Endothelial cell of umbilical vein (primary cell): ENCODE measurements around the gene MBTPS2. TPM values are rescaled to one million over a fixed set of nuclear protein-coding genes. Genes with fewer than 3 reads are reported as not detected.

Source experiments
- BruUV-seq: library from RNA; stranded (reverse); fragments of 400-500 nt; replicated peaks from 2 replicates; lab custom pipeline; 2021; lab: Mats Ljungman, UMichigan
- CTCF ChIA-PET: fragments of 300-600, 350-600 bp; sonication (Branson Sonifier 250); formaldehyde crosslinking; loops from one replicate; lab custom pipeline; 2021; ENCODE audit warnings: antibody characterized with exemption, inconsistent platforms; lab: Charles Lee
- POLR2A ChIA-PET: fragments of 300-600, 350-600 bp; sonication (Branson Sonifier 250); formaldehyde crosslinking; loops from one replicate; lab custom pipeline; 2021; ENCODE audit warnings: antibody characterized with exemption, inconsistent platforms; lab: Charles Lee
- DNase-seq: peaks from one replicate; pipeline ENCODE4 v3.0.0-alpha.2; 2011; ENCODE audit warnings: low read depth, low spot score
- FAIRE-seq: peaks from 2 replicates; lab custom pipeline; 2011; peaks lifted over from hg19 to GRCh38; lab: Jason Lieb, UNC
- H2AFZ ChIP-seq: 2 replicates; pipeline ENCODE4 v1.6.0; 2012; ENCODE audit warnings: low read depth, low read length, control low read depth, inconsistent platforms
- H3K27ac ChIP-seq: 2 replicates; pipeline ENCODE4 v1.5.1; 2011; ENCODE audit warnings: low read depth, mild to moderate bottlenecking, control low read depth, low read length, moderate library complexity; ENCODE audit not compliant: insufficient read depth
- H3K27me3 ChIP-seq, 2 experiments: 2 replicates each; pipeline versions ENCODE4 v1.6.0 to v1.6.1; 2011; ENCODE audit warnings: low read length in 2 of 2, mixed read lengths in 1 of 2; ENCODE audit not compliant: control insufficient read depth in 2 of 2, insufficient read depth in 2 of 2
- H3K36me3 ChIP-seq, 2 experiments: 2 replicates in 1 of 2; 3 replicates in 1 of 2; pipeline ENCODE4 v1.5.1; 2011; ENCODE audit warnings: low read length in 2 of 2, mild to moderate bottlenecking in 1 of 2, moderate library complexity in 1 of 2; ENCODE audit not compliant: control insufficient read depth in 2 of 2, insufficient read depth in 2 of 2; ENCODE audit errors: extremely low read depth in 1 of 2
- H3K4me1 ChIP-seq: 3 replicates; pipeline ENCODE4 v1.5.1; 2011; ENCODE audit warnings: mild to moderate bottlenecking, low read length; ENCODE audit not compliant: control insufficient read depth, insufficient read depth; ENCODE audit errors: extremely low read depth
- H3K4me2 ChIP-seq: 2 replicates; pipeline ENCODE4 v1.6.1; 2011; ENCODE audit warnings: low read length, control low read depth, mixed read lengths; ENCODE audit not compliant: insufficient read depth
- H3K4me3 ChIP-seq, 3 experiments: fragments of 200-600 bp in 1 of 3; sonication (generic), shearing (Covaris generic) in 1 of 3; replicated peaks in 1 of 3; 2 replicates each; pipeline ENCODE4 v1.5.1; 2011 to 2016; ENCODE audit warnings: control low read depth in 3 of 3, low read length in 3 of 3, mild to moderate bottlenecking in 2 of 3, inconsistent platforms in 1 of 3, low read depth in 1 of 3, moderate library complexity in 1 of 3; ENCODE audit not compliant: insufficient read depth in 1 of 3
- H3K79me2 ChIP-seq: 2 replicates; pipeline ENCODE4 v1.6.0; 2012; ENCODE audit warnings: low read length, inconsistent platforms; ENCODE audit not compliant: control insufficient read depth, insufficient read depth
- H3K9ac ChIP-seq: replicated peaks from 2 replicates; pipeline ENCODE3; 2011; ENCODE audit warnings: low read length, control low read depth; ENCODE audit not compliant: insufficient read depth; ENCODE audit errors: extremely low read depth
- H3K9me1 ChIP-seq: replicated peaks from 3 replicates; pipeline ENCODE4 v1.6.0; 2011; ENCODE audit warnings: mild to moderate bottlenecking, low read length; ENCODE audit not compliant: control insufficient read depth, insufficient read depth; ENCODE audit errors: extremely low read depth
- H3K9me3 ChIP-seq: replicated peaks from 2 replicates; pipeline ENCODE4 v1.5.1; 2012; ENCODE audit warnings: low read length, inconsistent platforms; ENCODE audit not compliant: control insufficient read depth, insufficient read depth
- H4K20me1 ChIP-seq: replicated peaks from 2 replicates; pipeline ENCODE3; 2011; ENCODE audit warnings: mild to moderate bottlenecking, low read length; ENCODE audit not compliant: control insufficient read depth, insufficient read depth; ENCODE audit errors: extremely low read depth
- EZH2 ChIP-seq: IDR thresholded peaks from 2 replicates; pipeline ENCODE4 v1.6.1; 2012; ENCODE audit warnings: borderline replicate concordance, low read depth, mild to moderate bottlenecking, moderate library complexity, low read length, inconsistent platforms; ENCODE audit not compliant: severe bottlenecking
- FOS ChIP-seq: IDR thresholded peaks from 2 replicates; pipeline ENCODE4 v1.6.1; 2011; ENCODE audit warnings: mild to moderate bottlenecking, low read length, moderate library complexity, borderline replicate concordance; ENCODE audit not compliant: insufficient read depth
- GATA2 ChIP-seq: IDR thresholded peaks from 2 replicates; pipeline ENCODE4 v1.7.0; 2011; ENCODE audit warnings: low read depth, mild to moderate bottlenecking, moderate library complexity, mixed read lengths, low read length; ENCODE audit not compliant: insufficient read length, insufficient read depth
- JUN ChIP-seq: IDR thresholded peaks from 2 replicates; pipeline ENCODE4 v1.6.1; 2011; ENCODE audit warnings: borderline replicate concordance, low read depth; ENCODE audit not compliant: insufficient read length, insufficient read depth
- MYC ChIP-seq: IDR thresholded peaks from one replicate; pipeline ENCODE4 v1.6.1; 2011; ENCODE audit warnings: mild to moderate bottlenecking, low read depth, low read length
- POLR2A ChIP-seq: IDR thresholded peaks from 2 replicates; pipeline ENCODE4 v1.6.1; 2012; ENCODE audit warnings: low read depth, mild to moderate bottlenecking, control low read depth, low read length
- POLR2AphosphoS5 ChIP-seq: IDR thresholded peaks from 2 replicates; pipeline ENCODE4 v1.6.1; 2012; ENCODE audit warnings: low read depth, mild to moderate bottlenecking, control low read depth, low read length, moderate library complexity; ENCODE audit not compliant: insufficient read depth
- dilution Hi-C: fragments of 300-500 bp; cut with MboI; formaldehyde crosslinking; loops from one replicate; pipeline ENCODE4 v1.15.0; 2019; ENCODE audit warnings: low sequenced_read_pairs; ENCODE audit not compliant: extremely low pct_ligation_motif_present
- intact Hi-C: fragments of 100-400 bp; cut with micrococcal nuclease; formaldehyde crosslinking; loops from one replicate; pipeline ENCODE4 v1.10.0; 2022
- polyA plus RNA-seq, 4 experiments: library from polyadenylated mRNA; depleted of rRNA in 3 of 4; stranded (reverse) in 3 of 4; unstranded in 1 of 4; fragments of >200 nt; gene quantifications; 2 replicates each; pipeline versions ENCODE4 v1.2.1 to v1.2.3, GENCODE V29; 2011 to 2012; ENCODE audit warnings: missing spikeins in 1 of 4
- total RNA-seq: library from RNA; stranded (reverse); gene quantifications from 2 replicates; pipeline ENCODE4 v1.2.3, GENCODE V29; 2021
- TF ChIP-seq, protein P1 (sequence below): IDR thresholded peaks from 2 replicates; pipeline ENCODE4 v1.6.1; 2011; ENCODE audit not compliant: insufficient read depth, insufficient read length
- TF ChIP-seq, protein P2 (sequence below), 2 donors: IDR thresholded peaks; 1 replicate in 1 of 2; 2 replicates in 1 of 2; pipeline ENCODE4 v1.5.1; 2011; ENCODE audit warnings: low read length in 2 of 2, mild to moderate bottlenecking in 2 of 2, moderate library complexity in 2 of 2, control low read depth in 1 of 2, inconsistent platforms in 1 of 2, low read depth in 1 of 2; ENCODE audit not compliant: insufficient read depth in 1 of 2; ENCODE audit errors: extremely low read depth in 1 of 2

MBTPS2 gene
- total and polyA plus RNA-seq, 2 donors (not counting 3 experiments of a cell fraction or from before 2014, with no cell fraction given) = 11.4 to 16.4 TPM

DNA sequence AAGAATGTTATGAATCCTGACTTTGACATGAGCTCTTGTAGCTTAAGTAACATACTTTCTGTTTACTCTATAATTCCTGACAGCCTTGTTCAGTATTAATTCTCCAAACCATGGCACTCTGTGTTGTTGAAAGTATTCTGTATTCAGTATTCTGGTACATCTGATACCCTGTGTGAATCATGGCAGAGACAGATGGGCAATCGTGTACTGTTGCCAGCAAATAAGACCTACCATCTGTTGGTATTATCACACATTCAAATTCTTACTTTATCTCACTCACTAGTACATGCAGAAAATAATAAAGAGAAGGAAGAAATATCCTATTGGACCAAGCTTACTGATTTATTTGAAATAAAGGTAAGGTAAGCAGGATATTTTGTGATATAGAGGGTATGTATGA, 7.9 kb downstream of the MBTPS2 start:
- no peak overlapping the region for H3K4me2 ChIP-seq
- no peaks in the 10 kb centered on the region for H3K79me2 ChIP-seq
- H3K27me3 ChIP-seq = no peaks in the 10 kb centered on the region
- no peaks in the 10 kb centered on the region for H3K9me1 ChIP-seq
- dilution Hi-C loops = no loop called here
- H3K27ac ChIP-seq = no peak overlapping the region
- ChIA-PET POLR2A (no interaction called here), CTCF (no interaction called here)
- intact Hi-C loops = no loop called here
- FAIRE-seq (no peak), DNase-seq (no peak)
- H4K20me1 ChIP-seq = no peaks in the 10 kb centered on the region
- H3K4me1 ChIP-seq = no peaks in the 10 kb centered on the region
- BruUV-seq = no TSS peak
- TF ChIP-seq GATA2 = no peak
- no peak for TF ChIP-seq JUN
- TF ChIP-seq POLR2A = no peak
- TF ChIP-seq MYC = no peak
- TF ChIP-seq EZH2 = no peak
- TF ChIP-seq, protein P1, sequence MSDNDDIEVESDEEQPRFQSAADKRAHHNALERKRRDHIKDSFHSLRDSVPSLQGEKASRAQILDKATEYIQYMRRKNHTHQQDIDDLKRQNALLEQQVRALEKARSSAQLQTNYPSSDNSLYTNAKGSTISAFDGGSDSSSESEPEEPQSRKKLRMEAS = no peak
- no peak for TF ChIP-seq POLR2AphosphoS5
- no peak overlapping the region for H3K4me3 ChIP-seq
- peaks cover 2% of the 10 kb centered on the region in 2 experiments for H3K36me3 ChIP-seq
- no peaks in the 10 kb centered on the region for H3K9me3 ChIP-seq
- H3K9ac ChIP-seq = no peak overlapping the region
- H2AFZ ChIP-seq = no peak overlapping the region

DNA sequence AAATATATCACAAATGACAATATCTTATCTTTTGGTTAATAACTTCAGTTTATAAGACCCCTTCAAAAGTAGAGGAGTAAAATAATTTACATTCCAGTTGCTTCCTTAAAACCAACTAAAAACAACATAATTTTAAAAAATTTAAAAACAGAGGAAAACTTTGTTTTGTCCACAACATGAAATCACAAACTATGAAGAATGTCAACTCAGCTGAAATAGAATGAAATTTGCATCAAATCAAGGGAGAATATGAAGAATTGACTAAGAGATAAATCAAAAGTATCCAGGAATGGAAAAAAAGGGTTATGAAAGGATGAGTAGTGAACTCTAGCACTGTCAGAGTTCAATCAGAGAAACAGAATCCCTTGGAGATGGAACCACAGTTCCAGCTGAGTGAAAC, 14.2 kb downstream of the MBTPS2 start:
- BruUV-seq = no TSS peak
- H2AFZ ChIP-seq = no peak overlapping the region
- no peaks in the 10 kb centered on the region for H3K9me3 ChIP-seq
- no peaks in the 10 kb centered on the region for H4K20me1 ChIP-seq
- TF ChIP-seq, protein P1 = no peak
- no peak for TF ChIP-seq FOS
- TF ChIP-seq MYC = no peak
- TF ChIP-seq EZH2 = no peak
- no peak for TF ChIP-seq JUN
- TF ChIP-seq POLR2A = no peak
- TF ChIP-seq, protein P2, sequence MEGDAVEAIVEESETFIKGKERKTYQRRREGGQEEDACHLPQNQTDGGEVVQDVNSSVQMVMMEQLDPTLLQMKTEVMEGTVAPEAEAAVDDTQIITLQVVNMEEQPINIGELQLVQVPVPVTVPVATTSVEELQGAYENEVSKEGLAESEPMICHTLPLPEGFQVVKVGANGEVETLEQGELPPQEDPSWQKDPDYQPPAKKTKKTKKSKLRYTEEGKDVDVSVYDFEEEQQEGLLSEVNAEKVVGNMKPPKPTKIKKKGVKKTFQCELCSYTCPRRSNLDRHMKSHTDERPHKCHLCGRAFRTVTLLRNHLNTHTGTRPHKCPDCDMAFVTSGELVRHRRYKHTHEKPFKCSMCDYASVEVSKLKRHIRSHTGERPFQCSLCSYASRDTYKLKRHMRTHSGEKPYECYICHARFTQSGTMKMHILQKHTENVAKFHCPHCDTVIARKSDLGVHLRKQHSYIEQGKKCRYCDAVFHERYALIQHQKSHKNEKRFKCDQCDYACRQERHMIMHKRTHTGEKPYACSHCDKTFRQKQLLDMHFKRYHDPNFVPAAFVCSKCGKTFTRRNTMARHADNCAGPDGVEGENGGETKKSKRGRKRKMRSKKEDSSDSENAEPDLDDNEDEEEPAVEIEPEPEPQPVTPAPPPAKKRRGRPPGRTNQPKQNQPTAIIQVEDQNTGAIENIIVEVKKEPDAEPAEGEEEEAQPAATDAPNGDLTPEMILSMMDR (IDR thresholded peaks at IDR 0.05; ENCODE audit: extremely low read depth in 1 of 2, insufficient read depth in 1 of 2, low read depth in 1 of 2, low read length in 2 of 2) = no peak
- TF ChIP-seq POLR2AphosphoS5 = no peak
- no peak for TF ChIP-seq GATA2
- no peak overlapping the region for H3K27ac ChIP-seq
- H3K4me2 ChIP-seq = no peak overlapping the region
- intact Hi-C loops (no loop called here), dilution Hi-C loops (no loop called here)
- CTCF ChIA-PET = no interaction called here
- H3K4me1 ChIP-seq = no peaks in the 10 kb centered on the region
- DNase-seq (no peak), FAIRE-seq (no peak)
- H3K36me3 ChIP-seq = peaks cover 0 to 3% of the 10 kb centered on the region in 2 experiments
- no peaks in the 10 kb centered on the region for H3K79me2 ChIP-seq
- H3K9ac ChIP-seq = no peak overlapping the region
- H3K27me3 ChIP-seq = no peaks in the 10 kb centered on the region
- POLR2A ChIA-PET = no interaction called here
- no peaks in the 10 kb centered on the region for H3K9me1 ChIP-seq
- H3K4me3 ChIP-seq = no peak overlapping the region
